ENCODE measurements around the gene NUPR2.
"Not testable (repeated sequence)": the region's sequence is repeated elsewhere in the genome, so short reads cannot be mapped to it uniquely, and the experiment has no call there.

NUPR2 gene

DNA sequence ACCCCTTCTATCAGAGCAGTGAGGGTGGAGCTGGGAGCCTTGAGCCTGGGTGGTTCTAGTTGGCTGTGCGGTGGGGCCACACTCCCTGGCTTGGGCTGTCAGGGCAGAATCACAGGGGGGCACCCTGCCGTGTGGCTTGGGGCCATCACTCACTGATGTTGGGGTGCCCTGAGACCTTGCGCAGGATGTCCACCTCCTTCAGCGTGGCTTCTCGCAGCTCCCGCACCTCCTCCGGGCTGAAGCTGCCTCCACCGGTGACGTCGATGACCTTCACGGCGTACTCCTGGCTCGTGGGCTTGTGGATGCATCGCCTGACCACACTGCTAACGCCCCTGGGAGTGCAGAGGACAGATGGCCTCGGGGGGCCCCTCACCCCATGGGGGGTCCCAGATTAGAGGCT lies 28.8 kb downstream of the NUPR2 start:
- DNase-seq, result no peak

GRCh38 chr7:56086761-56087160 lies 29.5 kb downstream of the NUPR2 start:
- DNase-seq, result no peak

- peak in 46 of 56 donors; percentile 1 to 73 (median 38) for DNase-seq
Observed at GRCh38 chr7:56083150-56083785, 32.9 kb downstream of the NUPR2 start.

DNA sequence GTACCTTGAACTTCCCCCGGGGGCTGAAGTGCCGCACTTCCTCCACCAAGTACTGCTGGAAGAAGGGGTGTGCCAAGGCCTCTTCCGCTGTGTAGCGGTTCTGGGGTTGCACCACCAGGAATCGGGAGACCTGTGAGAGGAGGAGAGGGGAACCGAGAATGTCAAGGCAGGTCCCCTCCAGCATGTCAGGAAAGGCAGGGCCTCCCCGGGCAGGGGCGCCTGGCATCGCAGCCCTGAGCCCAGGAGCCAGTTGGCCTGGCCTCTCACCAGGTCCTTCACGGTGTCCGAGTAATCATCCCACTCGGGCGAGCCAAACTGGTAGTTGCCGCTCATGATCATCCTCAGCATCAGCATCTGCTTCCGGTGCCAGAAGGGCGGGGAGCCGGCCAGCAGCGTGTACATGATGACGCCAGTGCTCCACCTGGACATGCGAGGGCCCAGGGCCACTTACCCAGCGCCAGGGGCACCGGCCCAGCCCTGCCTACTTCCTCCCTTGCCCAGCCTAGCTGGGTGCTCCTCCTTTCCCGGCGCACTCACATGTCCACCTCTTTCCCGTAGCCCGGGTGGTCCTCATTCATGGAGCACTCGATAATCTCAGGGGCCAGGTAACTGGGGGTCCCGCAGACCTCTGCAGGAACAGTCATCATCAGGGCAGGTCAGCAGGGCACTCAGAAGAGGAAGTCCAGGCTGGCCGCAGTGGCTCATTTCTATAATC lies 34.4 kb downstream of the NUPR2 start:
- no peak for DNase-seq

DNA sequence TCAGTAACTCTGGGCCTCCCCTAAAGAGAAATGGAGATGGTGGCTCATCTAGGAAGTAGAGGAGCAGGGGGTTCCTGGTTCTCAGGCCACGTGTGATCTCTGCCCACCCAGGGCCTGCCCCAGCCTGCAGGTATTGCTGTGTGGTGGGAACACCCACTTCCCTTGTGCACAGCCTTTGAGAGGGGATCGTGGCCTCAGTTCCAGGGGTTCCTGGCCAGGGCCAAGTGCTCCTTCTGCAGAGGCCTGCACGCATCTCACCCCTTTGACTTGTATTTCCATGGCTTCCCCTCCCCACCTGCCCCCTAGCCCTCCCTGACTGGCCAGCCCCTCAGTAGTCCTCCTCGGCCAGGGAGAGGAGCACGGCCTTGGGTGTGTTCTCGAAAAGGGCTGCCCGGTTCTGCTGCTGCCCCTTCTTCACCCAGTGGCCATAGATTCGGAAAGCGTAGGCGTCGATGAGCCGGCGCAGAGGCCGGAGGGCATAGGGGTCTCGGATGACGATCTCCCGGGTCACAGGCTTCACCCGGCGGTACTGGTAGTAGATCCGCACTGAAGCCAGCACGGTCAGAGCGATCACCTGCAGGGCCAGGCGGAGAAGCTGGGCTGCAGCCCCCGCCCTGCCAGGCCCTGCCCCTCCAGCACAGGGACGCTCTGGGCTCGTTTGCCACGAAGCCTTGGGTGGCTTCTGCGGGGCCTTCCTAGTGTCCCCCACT lies 35.3 kb downstream of the NUPR2 start:
- DNase-seq, result not testable (repeated sequence)

DNA sequence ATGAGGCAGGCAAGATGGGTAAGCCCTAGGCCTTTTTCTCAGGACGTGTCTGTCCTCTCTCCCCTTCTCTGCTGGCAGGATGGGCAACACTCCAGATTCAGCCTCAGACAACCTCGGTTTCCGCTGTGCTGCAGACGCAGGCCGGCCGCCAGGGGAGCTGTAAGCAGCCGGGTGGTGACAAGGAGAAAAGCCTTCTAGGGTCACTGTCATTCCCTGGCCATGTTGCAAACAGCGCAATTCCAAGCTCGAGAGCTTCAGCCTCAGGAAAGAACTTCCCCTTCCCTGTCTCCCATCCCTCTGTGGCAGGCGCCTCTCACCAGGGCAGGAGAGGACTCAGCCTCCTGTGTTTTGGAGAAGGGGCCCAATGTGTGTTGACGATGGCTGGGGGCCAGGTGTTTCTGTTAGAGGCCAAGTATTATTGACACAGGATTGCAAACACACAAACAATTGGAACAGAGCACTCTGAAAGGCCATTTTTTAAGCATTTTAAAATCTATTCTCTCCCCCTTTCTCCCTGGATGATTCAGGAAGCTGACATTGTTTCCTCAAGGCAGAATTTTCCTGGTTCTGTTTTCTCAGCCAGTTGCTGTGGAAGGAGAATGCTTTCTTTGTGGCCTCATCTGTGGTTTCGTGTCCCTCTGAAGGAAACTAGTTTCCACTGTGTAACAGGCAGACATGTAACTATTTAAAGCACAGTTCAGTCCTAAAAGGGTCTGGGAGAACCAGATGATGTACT lies 36.6 kb downstream of the NUPR2 start:
- DNase-seq, result peak in 53 of 56 donors; percentile 18 to 84 (median 69)

DNA sequence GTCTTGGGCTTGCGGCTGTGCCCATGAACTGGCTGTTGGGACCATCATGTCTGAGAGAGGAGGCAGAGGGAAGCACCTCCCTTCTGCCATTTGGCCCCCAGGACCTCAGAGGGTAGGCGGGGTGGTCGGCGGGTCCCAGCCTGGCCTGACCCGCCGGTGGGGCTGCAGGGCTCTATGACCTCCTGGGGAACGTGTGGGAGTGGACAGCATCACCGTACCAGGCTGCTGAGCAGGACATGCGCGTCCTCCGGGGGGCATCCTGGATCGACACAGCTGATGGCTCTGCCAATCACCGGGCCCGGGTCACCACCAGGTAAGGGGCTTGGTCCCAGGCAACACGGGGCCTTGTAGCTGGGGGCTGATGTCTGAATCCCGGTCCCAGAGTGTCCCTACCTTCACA lies 38.0 kb downstream of the NUPR2 start:
- DNase-seq, result no peak

DNA sequence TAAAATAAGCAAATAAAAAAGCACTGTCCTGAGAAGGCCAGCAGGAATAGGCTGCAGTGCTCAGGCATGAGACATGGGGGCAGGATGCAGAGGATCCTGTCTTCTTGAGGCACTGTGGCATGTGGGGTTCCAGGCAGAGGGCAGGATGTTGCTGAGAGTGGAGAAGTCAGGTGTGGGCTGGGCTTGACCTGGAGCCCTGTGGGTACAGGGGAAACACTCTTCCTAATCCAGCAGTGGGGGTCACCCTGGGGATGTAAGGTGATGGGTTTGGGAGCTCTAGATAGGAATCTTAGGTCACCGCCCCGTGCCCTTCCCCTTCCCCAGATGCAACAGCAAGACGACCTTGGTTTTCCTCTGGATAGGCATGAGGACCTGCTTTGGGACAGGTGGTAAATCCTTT lies 38.5 kb downstream of the NUPR2 start:
- DNase-seq, result no peak

DNA sequence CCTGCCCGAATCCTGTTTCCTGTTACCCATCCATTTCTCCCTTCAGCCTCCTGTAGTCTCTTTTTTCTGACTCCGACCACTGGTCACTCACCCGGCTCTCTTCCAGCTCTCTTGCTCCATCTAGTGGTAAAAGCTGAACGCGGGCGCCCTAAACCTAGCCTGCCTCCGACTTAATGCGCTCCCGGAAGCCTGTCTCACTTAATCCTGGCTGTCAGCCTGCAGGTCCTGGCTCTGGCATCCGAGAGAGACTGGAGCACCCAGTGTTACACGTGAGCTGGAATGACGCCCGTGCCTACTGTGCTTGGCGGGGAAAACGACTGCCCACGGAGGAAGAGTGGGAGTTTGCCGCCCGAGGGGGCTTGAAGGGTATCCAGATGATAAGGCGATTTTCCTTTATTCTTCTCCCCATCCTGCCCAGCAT lies 41.8 kb downstream of the NUPR2 start:
- DNase-seq, result peak in 54 of 56 donors; percentile 11 to 80 (median 60)

DNA sequence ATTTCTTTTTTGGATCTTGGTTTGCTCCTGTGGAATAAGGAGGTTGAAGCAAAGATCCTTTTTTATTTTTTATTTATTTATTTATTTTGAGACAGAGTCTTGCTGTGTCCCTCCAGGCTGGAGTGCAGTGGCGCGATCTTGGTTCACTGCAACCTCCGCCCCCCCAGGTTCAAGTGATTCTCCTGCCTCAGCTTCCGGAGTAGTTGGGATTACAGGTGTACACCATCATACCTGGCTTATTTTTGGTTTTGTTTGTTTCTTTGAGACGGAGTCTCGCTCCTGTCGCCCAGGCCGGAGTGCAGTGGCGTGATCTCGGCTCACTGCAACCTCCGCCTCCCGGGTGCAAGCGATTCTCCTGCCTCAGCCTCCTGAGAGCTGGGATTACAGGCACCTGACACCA lies 49.8 kb downstream of the NUPR2 start:
- not testable (repeated sequence) for DNase-seq
